ENCODE data around the gene BMP7.
"Not testable (repeated sequence)": the region's sequence is repeated elsewhere in the genome, so short reads cannot be mapped to it uniquely, and the experiment has no call there.

The BMP7 gene

GRCh38 chr20:57167971-57168701, 98.3 kb downstream of the BMP7 start:
- DNase-seq (ENCODE audit: low spot score): no peak

- no peak for DNase-seq (ENCODE audit: low spot score)
Measured at GRCh38 chr20:57167292-57167655, 99.2 kb downstream of the BMP7 start.

- no peak for DNase-seq (ENCODE audit: low spot score)
Measured at GRCh38 chr20:57166568-57167291, 99.7 kb downstream of the BMP7 start.

- no peak for DNase-seq (ENCODE audit: low spot score)
Measured at GRCh38 chr20:57165427-57166004, 100.9 kb downstream of the BMP7 start.

- no peak for DNase-seq (ENCODE audit: low spot score)
Measured at GRCh38 chr20:57164872-57165271, 101.6 kb downstream of the BMP7 start.

GRCh38 chr20:57163041-57163440, 103.4 kb downstream of the BMP7 start:
- no peak for DNase-seq (ENCODE audit: low spot score)

GRCh38 chr20:57162362-57162652, 104.1 kb downstream of the BMP7 start:
- no peak for DNase-seq (ENCODE audit: low spot score)

GRCh38 chr20:57161478-57162361, 104.7 kb downstream of the BMP7 start:
- no peak for DNase-seq (ENCODE audit: low spot score)

- DNase-seq (ENCODE audit: low spot score): no peak
Measured at GRCh38 chr20:57160985-57161384, 105.5 kb downstream of the BMP7 start.

- DNase-seq (ENCODE audit: low spot score): no peak
Measured at GRCh38 chr20:57159945-57160610, 106.4 kb downstream of the BMP7 start.

- DNase-seq (ENCODE audit: low spot score): no peak
Measured at GRCh38 chr20:57159193-57159851, 107.1 kb downstream of the BMP7 start.

- no peak for DNase-seq (ENCODE audit: low spot score)
Measured at GRCh38 chr20:57158474-57158873, 108.0 kb downstream of the BMP7 start.

GRCh38 chr20:57157787-57158186, 108.7 kb downstream of the BMP7 start:
- DNase-seq (ENCODE audit: low spot score): not testable (repeated sequence)

- DNase-seq (ENCODE audit: low spot score): no peak
Measured at GRCh38 chr20:57157106-57157691, 109.2 kb downstream of the BMP7 start.

GRCh38 chr20:57156011-57156729, 110.3 kb downstream of the BMP7 start:
- DNase-seq (ENCODE audit: low spot score): no peak

- no peak for DNase-seq (ENCODE audit: low spot score)
Measured at GRCh38 chr20:57155415-57155814, 111.0 kb downstream of the BMP7 start.

GRCh38 chr20:57153238-57153905, 113.1 kb downstream of the BMP7 start:
- DNase-seq (ENCODE audit: low spot score): no peak

- DNase-seq (ENCODE audit: low spot score): no peak
Measured at GRCh38 chr20:57152557-57152956, 113.9 kb downstream of the BMP7 start.

GRCh38 chr20:57150559-57150958, 115.9 kb downstream of the BMP7 start:
- DNase-seq (ENCODE audit: low spot score): no peak

- DNase-seq (ENCODE audit: low spot score): no peak
Measured at GRCh38 chr20:57148263-57148662, 118.2 kb downstream of the BMP7 start.

All from hematopoietic multipotent progenitor cell treated with erythropoietin and hydrocortisone succinate and interleukin-3 and kit ligand, for 15 days (in vitro differentiated cells).